Stimulated activated CD4-positive, alpha-beta T cell treated with anti-CD3 and anti-CD28 coated beads, Interleukin-4, amount 100 ng/mL, for 48 hours (primary cell): ENCODE measurements around the gene STARD13.

Source experiments
- DNase-seq, 2 donors: peaks; one replicate each; pipeline ENCODE4 v3.0.0-alpha.2; 2020; ENCODE audit warnings: low read depth in 2 of 2

Gene STARD13

DNA sequence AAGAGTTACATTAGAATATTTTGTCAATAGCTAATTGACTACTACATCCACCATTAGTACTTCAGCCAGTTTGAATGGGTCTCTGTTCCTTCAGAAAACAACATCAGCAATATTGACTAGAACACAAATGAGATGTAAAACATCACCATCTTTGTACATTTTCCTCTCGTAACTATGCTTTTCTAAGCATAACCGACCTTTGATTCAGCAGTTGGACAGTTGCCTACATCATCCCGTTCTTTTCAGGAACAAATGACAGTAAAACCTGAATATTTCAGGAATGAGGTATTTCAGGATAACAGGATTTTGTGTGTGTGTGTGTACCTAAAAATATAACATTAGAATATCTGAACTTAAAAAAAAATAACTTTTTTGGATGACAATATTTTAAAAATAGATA, 60.9 kb downstream of the STARD13 start:
- no peak for DNase-seq

DNA sequence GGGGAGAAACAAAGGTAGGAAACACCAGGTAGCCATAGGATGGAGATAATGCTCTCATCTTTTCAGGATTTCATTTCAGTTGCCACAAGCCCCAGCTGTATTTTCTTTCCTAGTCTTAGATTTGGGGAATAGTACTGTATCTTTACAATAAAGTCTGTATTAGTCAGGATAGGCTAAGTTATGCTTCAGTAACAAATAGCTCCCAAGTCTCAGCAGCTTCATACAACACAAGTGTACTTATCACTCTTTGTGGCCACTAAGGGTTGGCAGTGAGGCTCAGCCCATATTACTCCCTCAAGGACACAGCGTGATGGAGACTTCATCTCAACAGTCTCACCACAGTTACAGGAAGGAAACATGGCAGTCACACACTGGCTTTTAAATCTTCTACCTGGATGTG, 61.4 kb downstream of the STARD13 start:
- no peak for DNase-seq

DNA sequence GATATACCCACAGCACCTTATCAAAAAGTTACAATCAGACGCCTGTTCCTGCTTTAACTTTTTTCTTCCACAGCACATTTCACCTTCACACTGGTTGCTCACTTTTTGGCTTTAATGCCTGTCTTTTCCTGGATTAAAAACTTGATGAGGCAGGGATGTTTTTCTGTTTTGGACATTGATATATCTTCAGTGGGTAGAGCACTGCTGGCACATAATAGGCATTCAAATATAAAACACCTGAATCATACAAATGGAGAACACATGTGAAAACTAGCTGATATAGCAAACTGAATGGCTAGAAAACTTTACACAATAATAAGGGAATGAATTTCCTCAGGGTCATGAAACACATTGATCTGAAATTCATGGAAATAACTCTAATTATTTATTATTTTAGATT, 65.6 kb downstream of the STARD13 start:
- DNase-seq, result no peak

DNA sequence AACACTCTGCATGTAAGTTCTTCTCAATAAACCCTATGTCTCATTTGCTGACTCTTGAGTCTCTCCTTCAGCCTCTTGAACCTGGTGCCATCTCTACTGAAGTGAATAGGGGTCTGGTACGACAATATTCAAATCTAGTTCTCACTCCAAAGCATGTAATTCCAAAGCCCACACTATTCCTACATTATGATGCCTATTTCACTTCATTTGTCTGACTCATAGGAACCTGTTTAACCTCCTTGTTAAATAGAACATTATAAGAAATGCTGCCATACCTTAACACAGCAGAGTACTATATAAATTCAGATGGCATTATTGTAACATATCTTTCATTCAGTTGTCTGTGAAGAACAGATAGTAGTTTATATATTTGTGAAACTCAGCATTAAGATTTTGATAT, 67.1 kb downstream of the STARD13 start:
- no peak for DNase-seq

DNA sequence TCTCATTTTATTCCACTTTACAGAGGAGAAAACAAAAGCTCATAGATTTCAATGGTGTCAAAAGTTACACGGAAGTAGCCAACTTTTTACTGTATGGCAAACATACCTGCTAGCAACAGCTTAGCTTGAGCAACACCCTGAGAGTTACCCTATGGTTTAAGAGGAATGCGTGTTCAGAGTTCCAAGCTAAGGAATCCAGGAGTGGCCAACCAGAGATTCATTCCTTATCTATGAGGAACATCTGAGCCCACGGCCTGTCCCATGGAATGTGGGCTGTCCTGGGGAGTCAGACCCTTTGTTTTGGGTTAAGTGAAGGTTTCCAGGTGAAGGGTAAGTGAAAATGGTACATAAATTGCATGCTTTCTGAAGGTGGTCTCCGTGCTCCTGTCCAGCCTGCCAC, 67.5 kb downstream of the STARD13 start:
- no peak for DNase-seq

DNA sequence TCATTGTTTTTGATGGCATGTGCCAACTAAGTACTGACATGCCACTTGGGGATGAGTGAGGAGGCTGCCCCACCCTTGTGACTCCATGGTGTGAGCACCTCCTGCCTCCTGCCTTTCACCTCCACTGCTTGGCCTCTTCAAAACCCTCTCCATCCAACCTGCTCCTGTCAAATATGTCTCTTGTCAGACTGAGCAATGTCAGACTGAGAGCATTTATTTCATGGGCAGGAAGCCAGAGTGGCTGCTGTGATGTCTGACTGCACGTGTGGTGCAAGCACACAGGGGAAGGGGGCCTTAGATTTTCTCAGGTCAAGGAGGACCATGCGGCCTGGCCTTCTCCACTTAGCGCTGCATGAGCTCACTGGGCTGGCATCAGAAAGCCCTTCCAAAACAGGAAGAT, 68.3 kb downstream of the STARD13 start:
- no peak for DNase-seq

DNA sequence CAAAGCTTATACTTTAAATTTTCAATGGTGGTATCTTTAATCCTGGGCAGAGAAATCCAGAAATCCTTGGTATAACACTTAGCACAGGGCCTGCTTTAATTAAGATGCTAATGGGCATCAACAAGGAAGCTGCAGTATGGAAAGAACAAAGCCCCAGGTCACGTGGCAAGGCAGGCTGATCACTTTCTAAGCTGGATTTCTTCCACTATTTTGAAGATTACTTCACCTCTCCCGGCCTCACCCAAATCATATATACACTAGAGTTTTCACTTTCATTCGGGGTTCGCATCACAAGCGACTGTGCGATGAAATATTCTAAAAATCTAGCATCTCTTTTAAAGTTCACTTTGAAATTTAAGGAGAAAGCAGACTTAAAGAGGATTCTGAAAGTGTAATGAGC, 71.8 kb downstream of the STARD13 start:
- no peak for DNase-seq

DNA sequence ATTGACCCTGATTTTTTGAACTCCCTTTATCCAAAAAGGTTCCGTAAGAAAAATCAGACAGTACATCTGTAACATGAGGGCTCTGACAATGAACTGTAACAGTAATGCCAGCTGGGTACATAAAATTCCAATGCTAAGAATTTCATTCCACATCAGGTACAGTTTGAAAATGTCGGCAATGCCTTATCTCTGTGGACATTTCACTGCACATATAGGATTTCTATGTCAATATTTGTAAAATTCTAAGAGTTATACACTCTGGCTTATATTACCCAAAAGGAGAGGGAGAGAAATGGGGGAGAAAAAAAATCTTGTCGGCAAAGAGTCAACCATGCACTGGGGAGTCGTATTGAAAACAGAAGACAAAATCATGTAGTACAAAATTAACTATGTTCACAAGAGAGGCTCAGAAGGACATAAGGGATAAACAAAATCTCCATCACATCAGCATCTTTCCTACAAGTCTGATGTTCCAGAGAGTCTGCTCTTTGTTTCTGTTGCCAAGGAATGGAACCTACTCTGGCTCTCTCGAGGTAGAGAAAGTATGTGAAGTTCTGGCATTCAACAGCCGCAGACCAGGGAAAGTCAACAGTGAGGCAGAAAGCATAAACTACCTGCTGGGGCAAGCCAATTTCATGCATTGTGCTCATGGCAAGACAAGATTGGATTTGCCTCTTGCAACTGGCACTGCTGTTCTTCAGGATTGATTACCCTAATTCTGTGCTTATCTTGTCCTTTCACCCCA, 72.4 kb downstream of the STARD13 start:
- no peak for DNase-seq

DNA sequence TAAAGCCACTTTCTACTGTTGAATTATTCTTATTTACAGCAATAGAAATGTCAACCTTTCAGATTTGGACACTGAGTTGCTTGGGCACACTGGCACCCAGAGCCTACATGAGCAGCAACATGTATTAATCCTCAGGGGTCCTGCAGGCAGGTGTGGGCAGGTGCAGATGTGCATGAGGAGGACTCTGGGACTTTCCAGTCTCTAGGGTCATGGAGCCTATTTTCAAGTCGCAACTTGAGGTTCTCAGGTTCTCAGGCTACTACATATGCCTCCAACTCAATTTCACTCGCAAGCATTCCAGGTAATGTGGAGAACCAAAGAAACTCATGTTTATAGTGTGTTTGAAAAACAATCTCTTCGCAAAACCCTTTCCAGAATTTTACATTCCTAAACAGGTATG, 73.2 kb downstream of the STARD13 start:
- DNase-seq, result no peak

DNA sequence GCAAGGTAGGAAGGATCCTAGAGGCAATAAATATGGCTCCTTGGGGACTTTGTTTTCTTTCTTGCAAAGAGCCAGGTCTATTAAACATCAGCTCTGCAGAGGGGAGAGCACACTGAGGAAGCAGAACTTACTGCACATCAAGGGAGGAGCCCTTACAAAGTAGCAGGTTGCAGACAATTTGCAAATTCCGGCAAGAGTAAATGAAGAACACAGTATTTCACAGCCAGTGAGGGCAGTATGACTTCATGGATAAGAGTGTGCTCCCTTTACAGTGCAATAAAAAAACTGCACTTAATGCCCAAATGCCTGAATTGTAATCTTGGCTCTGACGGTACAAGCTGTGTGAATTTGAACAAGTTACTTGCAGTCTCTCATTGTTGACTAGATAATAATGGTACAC, 75.5 kb downstream of the STARD13 start:
- no peak for DNase-seq

DNA sequence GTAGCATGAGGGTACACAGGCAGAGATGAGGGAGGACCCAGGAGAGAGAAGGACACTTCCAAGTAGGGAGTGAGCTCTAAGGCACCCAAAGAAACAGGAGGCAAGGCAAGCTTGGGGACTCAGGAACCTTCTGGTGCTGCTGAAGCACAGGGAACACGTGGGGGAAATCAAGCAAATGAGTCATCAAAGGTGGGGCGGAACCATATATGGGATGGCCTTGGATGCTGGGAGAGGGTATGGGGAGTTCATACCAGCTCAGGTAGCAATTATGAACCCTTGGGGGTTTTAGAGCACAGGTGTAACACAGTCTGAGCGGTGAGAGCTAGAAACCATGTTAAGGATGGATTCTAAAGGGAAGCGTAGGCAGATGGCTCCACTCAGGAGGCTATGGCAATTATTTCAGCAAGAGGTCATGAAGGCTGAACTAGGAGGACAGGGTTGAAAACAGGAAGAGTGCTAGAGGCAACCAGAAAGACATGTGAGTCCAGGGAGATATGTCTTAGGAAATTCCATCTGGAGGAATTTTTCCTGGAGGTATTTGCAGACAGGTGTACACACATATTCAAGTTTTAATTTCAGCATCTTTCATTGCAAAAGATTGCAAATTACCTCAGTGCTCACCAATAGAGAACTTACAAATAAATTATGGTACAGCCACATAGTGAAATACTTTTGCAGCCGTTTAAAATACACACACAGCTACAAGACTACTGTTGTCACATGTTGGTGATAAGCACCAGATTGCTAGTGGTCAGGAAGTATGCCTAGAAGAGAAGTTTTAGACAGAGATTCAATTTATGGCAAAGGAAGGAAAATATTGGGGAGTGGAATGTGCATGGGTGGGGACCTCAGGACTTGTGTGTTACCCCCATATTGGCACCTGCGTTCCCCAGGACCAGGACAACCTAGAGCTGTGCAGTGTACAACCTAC, 77.0 kb downstream of the STARD13 start:
- DNase-seq, result no peak

DNA sequence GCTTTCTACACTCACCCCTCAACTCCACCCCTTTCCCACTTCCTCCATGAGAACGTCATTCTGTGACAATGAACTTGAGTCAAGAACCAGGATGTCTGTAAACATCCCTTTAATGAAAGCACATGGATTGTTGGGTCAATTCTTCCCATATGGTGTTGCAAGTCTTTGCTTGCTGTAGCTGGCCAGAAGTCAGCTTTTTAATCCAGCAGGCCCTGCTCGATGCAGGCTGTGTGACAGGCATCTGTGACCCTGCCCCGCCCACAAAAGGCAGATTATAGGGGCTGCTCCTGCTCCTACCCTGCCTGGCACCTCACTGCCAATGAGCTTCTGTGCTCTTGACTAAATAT, 78.0 kb downstream of the STARD13 start:
- DNase-seq, result no peak

DNA sequence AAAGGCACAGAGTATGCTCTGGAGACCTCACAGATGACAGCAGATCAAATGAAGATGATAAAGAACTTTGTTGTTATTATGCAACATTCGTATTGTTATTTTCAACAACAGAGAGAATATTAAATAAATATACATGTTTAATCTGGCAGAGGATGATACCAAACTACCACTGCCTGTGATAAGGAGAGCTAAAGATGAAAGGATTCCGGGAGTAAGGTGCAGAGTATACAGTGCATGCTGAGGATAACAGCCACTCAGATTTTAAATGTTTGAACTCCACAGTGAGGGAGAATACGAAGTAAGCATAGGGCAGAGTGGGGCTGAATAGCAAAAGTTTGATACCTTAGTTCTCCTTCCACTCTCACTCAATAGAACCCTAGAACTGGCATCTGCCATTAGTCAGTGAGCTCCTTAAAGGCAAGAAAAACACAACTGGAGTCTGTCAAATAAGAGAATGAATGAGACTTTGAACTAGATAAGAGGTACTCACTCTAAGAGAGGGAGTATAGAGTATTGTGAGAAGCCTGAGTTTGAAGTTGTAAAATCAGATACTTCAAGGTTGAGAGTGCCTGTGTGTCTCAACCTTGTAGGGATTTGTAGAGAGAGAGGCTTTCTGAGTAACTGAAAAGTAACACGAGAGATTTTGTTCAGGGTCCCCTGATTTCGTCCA, 78.5 kb downstream of the STARD13 start:
- no peak for DNase-seq

DNA sequence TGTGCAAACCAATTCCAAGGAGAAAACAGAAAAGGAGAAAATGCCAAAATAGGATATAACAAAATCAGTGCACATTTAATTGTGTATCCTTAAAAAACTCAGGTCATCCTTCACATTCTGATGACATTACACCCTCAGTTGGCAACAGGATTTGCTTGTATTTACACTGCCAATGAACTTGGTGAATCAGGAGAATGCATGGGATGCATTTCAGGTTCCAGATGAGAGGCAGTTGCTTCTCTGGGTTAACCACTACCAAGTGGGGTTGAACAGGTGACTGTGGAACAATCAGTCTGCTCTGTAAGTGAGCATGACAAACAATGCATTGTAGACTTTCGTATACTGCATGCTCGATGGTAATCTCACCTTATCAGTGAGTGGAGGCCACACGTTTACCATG, 79.1 kb downstream of the STARD13 start:
- no peak for DNase-seq

DNA sequence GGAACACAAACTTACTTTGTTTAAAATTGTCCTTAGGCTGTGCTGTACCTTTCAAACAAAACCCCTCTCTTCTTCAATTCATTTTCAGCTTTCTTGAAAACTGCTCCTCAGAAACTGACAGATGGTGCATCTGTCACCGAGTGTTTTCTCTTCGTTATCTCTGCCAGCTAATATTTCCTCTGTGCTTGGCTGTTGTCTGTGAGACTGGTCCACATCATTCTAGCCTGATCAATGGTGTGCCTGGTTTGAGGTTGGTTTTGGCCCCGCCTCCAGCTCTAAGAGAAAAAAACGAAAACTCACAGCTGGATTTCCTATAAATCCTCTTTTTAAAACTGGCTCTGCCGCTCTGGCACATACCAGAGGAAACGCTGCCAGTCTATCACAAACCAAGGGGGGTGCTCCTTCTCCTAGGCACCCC, 79.7 kb downstream of the STARD13 start:
- DNase-seq, result no peak

DNA sequence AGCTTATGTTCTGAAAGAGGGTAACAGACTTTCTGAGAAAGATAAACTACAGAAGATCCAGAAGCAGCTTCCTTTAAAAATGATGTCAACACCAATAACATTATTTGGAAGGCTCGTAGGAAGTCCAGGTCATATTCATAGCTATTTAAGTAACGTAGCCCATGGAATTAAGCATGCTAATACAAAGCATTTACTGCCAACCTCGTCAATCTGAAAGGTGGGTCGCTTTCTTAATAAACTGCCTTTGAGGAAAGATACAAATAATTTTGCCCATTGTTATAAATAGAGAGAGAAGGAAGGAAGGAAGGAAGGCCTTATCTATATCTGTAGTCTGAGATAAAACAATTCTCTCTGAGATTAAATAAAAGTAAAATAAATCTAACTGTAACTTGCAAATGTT, 80.3 kb downstream of the STARD13 start:
- no peak for DNase-seq

DNA sequence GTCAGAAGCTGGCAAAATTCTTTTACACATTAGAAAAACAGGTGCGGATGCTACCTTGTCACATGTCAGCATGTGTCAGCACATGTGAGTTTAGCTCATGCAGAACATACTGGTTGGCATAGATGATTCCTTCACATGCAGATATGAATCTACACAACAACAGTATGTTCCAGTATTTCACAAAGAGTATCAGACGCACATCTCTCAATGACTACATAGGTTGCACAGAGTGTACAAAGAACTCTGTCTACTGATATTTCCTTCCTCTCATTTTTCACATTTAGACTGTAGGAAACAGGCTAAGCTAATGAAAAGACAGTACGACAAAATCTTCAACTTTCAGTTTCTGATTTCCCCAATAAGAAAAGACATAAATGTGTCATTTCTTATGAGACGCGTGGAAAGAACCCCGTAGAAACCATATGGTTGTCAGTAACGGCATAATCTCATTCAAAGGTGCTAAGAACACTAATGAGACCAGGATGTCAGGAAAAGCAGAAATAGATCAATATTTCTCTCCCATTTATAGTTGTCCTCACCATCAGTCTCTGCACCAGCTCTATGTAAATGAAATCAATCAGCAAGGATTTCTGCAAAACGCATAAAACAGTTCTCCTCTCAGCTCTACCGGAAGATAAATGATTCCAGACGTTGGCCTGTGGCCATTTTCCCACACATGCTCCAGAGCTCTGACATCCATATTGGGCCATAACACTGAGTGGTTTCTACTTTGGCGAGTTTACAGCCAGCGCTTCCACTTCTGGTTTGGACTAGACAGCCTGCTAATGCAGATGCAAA, 81.2 kb downstream of the STARD13 start:
- DNase-seq, result no peak

DNA sequence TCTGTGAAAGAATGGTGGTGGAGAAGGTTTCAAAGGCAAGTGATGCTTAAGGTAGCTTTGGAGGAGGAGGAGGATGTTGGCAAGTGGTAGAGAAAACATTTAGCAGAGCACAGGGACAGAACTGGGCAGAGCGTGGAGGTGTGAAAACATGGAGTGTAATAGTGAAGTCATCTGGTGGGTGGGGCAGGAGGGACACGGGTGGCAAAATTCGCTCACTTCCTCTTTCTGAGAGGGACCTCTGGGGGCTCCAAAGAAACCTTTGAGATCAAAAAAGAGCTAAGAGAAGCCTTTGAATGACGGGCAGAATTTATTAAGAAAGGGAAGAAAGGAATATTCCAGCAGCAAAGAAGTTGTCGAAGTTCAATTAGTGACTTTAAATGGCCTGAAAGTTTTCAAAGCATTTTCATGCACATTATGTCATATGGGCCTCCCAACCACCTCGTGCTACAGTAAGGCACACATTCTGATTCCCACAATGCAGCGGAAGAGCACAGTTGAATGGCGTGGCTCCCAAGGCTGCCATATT, 82.8 kb downstream of the STARD13 start:
- no peak for DNase-seq

DNA sequence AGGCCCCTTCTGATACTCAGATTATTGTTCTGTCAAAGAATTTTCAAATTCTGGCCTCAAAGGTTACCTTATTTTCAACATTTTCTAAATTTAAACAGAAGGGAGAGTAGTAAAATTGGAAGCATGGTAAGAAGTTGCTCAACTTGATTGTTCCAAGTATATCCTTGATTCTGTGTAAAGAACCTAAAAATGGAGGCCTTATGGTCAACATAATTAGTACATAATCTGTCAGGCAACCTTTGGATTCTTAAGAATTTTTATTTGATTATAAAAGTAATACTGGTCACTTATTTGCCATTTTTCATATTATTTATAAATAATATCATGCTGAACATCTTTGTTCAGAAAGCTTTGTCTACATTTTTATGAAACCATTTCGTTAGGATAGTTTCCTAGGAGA, 83.9 kb downstream of the STARD13 start:
- no peak for DNase-seq

DNA sequence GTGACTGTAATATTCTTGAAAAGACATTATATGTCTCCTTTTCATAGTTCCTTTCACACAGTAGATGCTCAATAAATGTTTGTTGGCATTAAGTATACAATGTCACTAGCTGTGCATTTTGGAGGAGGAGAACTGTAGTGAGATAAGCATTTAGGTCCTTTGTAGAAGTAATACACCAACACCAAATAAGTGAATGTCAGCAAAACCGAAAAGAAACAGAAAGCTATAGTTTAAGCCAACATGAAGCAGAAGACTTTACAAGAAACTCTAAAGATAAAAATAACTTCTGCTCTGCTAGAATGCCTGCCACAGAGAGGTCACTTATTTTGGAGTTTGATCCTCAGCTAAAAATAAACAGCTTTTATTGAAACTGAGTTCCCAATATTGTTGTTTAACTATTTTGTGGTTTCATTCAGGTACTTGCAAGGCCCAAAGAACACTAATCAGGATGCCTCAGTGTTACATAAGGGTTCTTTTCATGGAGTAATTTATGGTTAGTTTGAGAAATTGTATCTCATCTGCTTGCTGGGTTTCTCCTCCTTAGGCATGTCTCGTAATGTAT, 86.2 kb downstream of the STARD13 start:
- no peak for DNase-seq

DNA sequence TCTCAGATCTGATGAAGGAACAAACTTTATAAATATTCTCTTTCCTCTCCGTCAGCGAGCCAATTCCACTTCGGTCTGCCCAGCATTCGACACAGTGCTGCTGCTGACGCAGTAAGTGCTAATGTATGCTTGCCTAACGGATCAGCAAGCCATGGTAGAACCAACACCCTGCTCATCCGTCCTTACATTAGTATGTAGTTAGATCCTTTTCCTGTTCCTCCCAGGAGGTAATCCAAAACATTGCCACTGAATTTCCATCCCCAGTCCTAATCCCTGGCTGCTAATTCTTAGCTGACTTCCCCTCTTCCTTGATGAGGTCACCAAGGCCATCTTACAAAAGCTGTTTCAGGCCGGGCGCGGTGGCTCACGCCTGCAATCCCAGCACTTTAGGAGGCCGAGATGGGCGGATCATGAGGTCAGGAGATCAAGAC, 88.0 kb downstream of the STARD13 start:
- no peak for DNase-seq
